ENCODE data around the gene PRELP. TPM values are rescaled to one million over a fixed set of nuclear protein-coding genes. Genes with fewer than 3 reads are reported as not detected.

Gene PRELP
- total and polyA plus RNA-seq, 9 of the 15 experiments (the other 6 are each of a cell fraction or from before 2014, with no cell fraction given), result 0.04 TPM; not detected in 8

GRCh38 chr1:203473781-203474305 is 1.8 kb upstream of the PRELP start (continued):
- no peak for TF ChIP-seq BRF2 (IDR thresholded peaks at IDR 0.05; ENCODE audit: borderline replicate concordance, insufficient read depth, insufficient read length)

DNA sequence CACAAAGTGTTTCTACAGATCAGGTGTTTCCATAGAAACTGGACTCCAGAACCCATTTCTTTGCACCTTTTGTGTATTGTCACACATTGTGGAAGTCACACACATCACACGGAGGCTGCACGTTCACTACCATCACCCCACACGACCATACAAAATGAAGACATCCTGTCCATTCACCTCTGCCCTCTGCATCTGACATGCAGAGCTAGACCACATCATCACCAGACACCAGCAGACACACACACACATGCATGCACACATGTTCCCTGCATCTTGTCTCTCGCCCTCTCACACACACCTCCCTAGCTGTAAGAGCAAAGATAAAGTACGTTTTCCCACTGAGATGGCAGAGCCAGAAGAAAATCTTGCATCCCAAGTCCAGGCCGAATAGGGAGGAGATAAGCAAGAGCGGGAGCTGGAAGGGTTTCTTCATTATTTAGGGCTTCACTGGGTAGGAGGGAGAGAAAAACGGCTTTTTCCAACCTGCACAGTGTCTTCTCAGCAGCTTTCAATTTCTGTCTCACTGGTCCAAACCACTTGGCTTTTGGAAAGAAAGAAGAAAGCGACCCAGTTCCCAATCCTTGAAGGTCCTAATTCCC is 709 bp downstream of the PRELP start:
- ChIA-PET CTCF (ENCODE audit: low intra/inter-chr PET ratio) (no interaction called here), POLR2A (interaction anchor here (0.5 to 2.8 kb wide), 5 partner anchors 11 to 1128 kb away, joined by 3 to 20 read pairs (median 3); no protein-coding TSS in a partner anchor)
- in situ Hi-C loops (cut with MboI) (no loop called here), intact Hi-C loops (cut with micrococcal nuclease) (no loop called here)
- FAIRE-seq, result no peak
- H2AFZ ChIP-seq (ENCODE audit: low read depth, low read length), result no peak overlapping the region
- WGBS (ENCODE audit: insufficient coverage, low coverage, missing lambda C conversion rate), result 3% methylated on average over 9 of the region's 9 CpGs
- H3K4me1 ChIP-seq (replicated peaks in 1 of 2; ENCODE audit: control insufficient read depth in 2 of 2, insufficient read depth in 2 of 2, low read length in 2 of 2), result peaks cover 0 to 4% of the 10 kb centered on the region in 2 experiments; a peak in 1 of 5 replicates
- no peaks in the 10 kb centered on the region for H4K20me1 ChIP-seq (replicated peaks; ENCODE audit: control insufficient read depth, insufficient read depth, low read length)
- peaks cover 27 to 59% of the 10 kb centered on the region in 2 experiments for H3K27me3 ChIP-seq (ENCODE audit: control insufficient read depth in 2 of 2, insufficient read depth in 2 of 2, low read length in 2 of 2)
- no TSS peak for BruUV-seq (replicated peaks)
- H3K79me2 ChIP-seq (ENCODE audit: control insufficient read depth, insufficient read depth, low read length), result no peaks in the 10 kb centered on the region
- H3K9me1 ChIP-seq (ENCODE audit: control insufficient read depth, insufficient read depth, low read length), result no peaks in the 10 kb centered on the region
- H3K9me3 ChIP-seq (replicated peaks; ENCODE audit: control insufficient read depth, insufficient read depth, low read depth, low read length), result no peaks in the 10 kb centered on the region
- no peak for ATAC-seq
- H3K27ac ChIP-seq (ENCODE audit: extremely low read depth, low read depth, low read length), result no peak overlapping the region
- H3K9ac ChIP-seq (ENCODE audit: insufficient read depth in 1 of 2, low read depth in 2 of 2, low read length in 2 of 2), result no peak overlapping the region
- no peak for TF ChIP-seq ZBTB1 (CRISPR knock-in tag; IDR thresholded peaks at IDR 0.05; ENCODE audit: borderline replicate concordance, low read depth)
- no peak for TF ChIP-seq ZNF324 (CRISPR knock-in tag; IDR thresholded peaks at IDR 0.05)
- no peak for TF ChIP-seq YY1 (IDR thresholded peaks at IDR 0.05; ENCODE audit: borderline replicate concordance in 1 of 3, control insufficient read depth in 1 of 3, extremely low read depth in 1 of 3, insufficient read depth in 3 of 3, insufficient read length in 1 of 3, insufficient replicate concordance in 2 of 3, low read depth in 1 of 3, low read length in 2 of 3)
- no peaks in the 10 kb centered on the region for H3K36me3 ChIP-seq (ENCODE audit: control insufficient read depth, insufficient read depth, low read length)
- DNase-seq (ENCODE audit: extremely low read depth in 1 of 4, low spot score in 3 of 4), result no peak
- H3K4me3 ChIP-seq, result no peak overlapping the region
- no peak overlapping the region for H3K4me2 ChIP-seq (ENCODE audit: insufficient read depth, low read length)
